Measurements from ENCODE around the gene CAPN11.

The CAPN11 gene

GRCh38 chr6:44154067-44154466 lies 4.6 kb upstream of the CAPN11 start:
- 94 to 95% methylated on average over 12 of the region's 12 CpGs for WGBS, 2 experiments
- no peaks in the 10 kb centered on the region for H3K9me3 ChIP-seq (ENCODE audit: control insufficient read depth, low read length)
- H3K4me1 ChIP-seq (ENCODE audit: control insufficient read depth, insufficient read depth, low read length): no peaks in the 10 kb centered on the region
- H3K36me3 ChIP-seq (ENCODE audit: control insufficient read depth, insufficient read depth, low read length): no peaks in the 10 kb centered on the region
- no peak overlapping the region for H3K4me3 ChIP-seq (ENCODE audit: insufficient read depth, low read depth, low read length)
- no peak overlapping the region for H3K27ac ChIP-seq (ENCODE audit: insufficient read depth, low read depth, low read length, poor library complexity, severe bottlenecking)
- no peaks in the 10 kb centered on the region for H3K27me3 ChIP-seq (ENCODE audit: control insufficient read depth, insufficient read depth, low read length, poor library complexity, severe bottlenecking)

- H3K36me3 ChIP-seq (ENCODE audit: control insufficient read depth, insufficient read depth, low read length): no peaks in the 10 kb centered on the region
- H3K27ac ChIP-seq (ENCODE audit: insufficient read depth, low read depth, low read length, poor library complexity, severe bottlenecking): no peak overlapping the region
- H3K4me3 ChIP-seq (ENCODE audit: insufficient read depth, low read depth, low read length): no peak overlapping the region
- H3K27me3 ChIP-seq (ENCODE audit: control insufficient read depth, insufficient read depth, low read length, poor library complexity, severe bottlenecking): no peaks in the 10 kb centered on the region
- H3K4me1 ChIP-seq (ENCODE audit: control insufficient read depth, insufficient read depth, low read length): no peaks in the 10 kb centered on the region
- WGBS, 2 experiments: 86 to 88% methylated on average over 9 of the region's 9 CpGs
- no peaks in the 10 kb centered on the region for H3K9me3 ChIP-seq (ENCODE audit: control insufficient read depth, low read length)
These were observed 2.0 kb upstream of the CAPN11 start for GRCh38 chr6:44156494-44157151.

- Histone ChIP-seq H3K4me1 (ENCODE audit: control insufficient read depth, insufficient read depth, low read length) (no peaks in the 10 kb centered on the region), H3K4me3 (ENCODE audit: insufficient read depth, low read depth, low read length) (no peak overlapping the region), H3K27ac (ENCODE audit: insufficient read depth, low read depth, low read length, poor library complexity, severe bottlenecking) (no peak overlapping the region), H3K36me3 (ENCODE audit: control insufficient read depth, insufficient read depth, low read length) (no peaks in the 10 kb centered on the region), H3K9me3 (ENCODE audit: control insufficient read depth, low read length) (no peaks in the 10 kb centered on the region), H3K27me3 (ENCODE audit: control insufficient read depth, insufficient read depth, low read length, poor library complexity, severe bottlenecking) (no peaks in the 10 kb centered on the region)
- WGBS, 2 experiments: 87 to 92% methylated on average over 11 of the region's 11 CpGs
These were observed 1.5 kb upstream of the CAPN11 start for GRCh38 chr6:44157152-44157521.

GRCh38 chr6:44161997-44162338 lies 3.3 kb downstream of the CAPN11 start:
- no peaks in the 10 kb centered on the region for H3K27me3 ChIP-seq (ENCODE audit: control insufficient read depth, insufficient read depth, low read length, poor library complexity, severe bottlenecking)
- no peak overlapping the region for H3K27ac ChIP-seq (ENCODE audit: insufficient read depth, low read depth, low read length, poor library complexity, severe bottlenecking)
- H3K9me3 ChIP-seq (ENCODE audit: control insufficient read depth, low read length): no peaks in the 10 kb centered on the region
- no peaks in the 10 kb centered on the region for H3K36me3 ChIP-seq (ENCODE audit: control insufficient read depth, insufficient read depth, low read length)
- no peak overlapping the region for H3K4me3 ChIP-seq (ENCODE audit: insufficient read depth, low read depth, low read length)
- peaks cover 5% of the 10 kb centered on the region for H3K4me1 ChIP-seq (ENCODE audit: control insufficient read depth, insufficient read depth, low read length)
- 81 to 84% methylated on average over 8 of the region's 8 CpGs for WGBS, 2 experiments

- no peaks in the 10 kb centered on the region for H3K27me3 ChIP-seq (ENCODE audit: control insufficient read depth, insufficient read depth, low read length, poor library complexity, severe bottlenecking)
- WGBS, 2 experiments: 74% methylated on average over 8 of the region's 8 CpGs
- peaks cover 5% of the 10 kb centered on the region for H3K4me1 ChIP-seq (ENCODE audit: control insufficient read depth, insufficient read depth, low read length)
- no peaks in the 10 kb centered on the region for H3K9me3 ChIP-seq (ENCODE audit: control insufficient read depth, low read length)
- H3K36me3 ChIP-seq (ENCODE audit: control insufficient read depth, insufficient read depth, low read length): no peaks in the 10 kb centered on the region
- H3K4me3 ChIP-seq (ENCODE audit: insufficient read depth, low read depth, low read length): no peak overlapping the region
- no peak overlapping the region for H3K27ac ChIP-seq (ENCODE audit: insufficient read depth, low read depth, low read length, poor library complexity, severe bottlenecking)
These were observed 4.4 kb downstream of the CAPN11 start for GRCh38 chr6:44162876-44163625.

- H3K27ac ChIP-seq (ENCODE audit: insufficient read depth, low read depth, low read length, poor library complexity, severe bottlenecking): no peak overlapping the region
- H3K4me3 ChIP-seq (ENCODE audit: insufficient read depth, low read depth, low read length): no peak overlapping the region
- H3K4me1 ChIP-seq (ENCODE audit: control insufficient read depth, insufficient read depth, low read length): peaks cover 5% of the 10 kb centered on the region
- WGBS, 2 experiments: 83 to 85% methylated on average over 7 of the region's 7 CpGs
- no peaks in the 10 kb centered on the region for H3K9me3 ChIP-seq (ENCODE audit: control insufficient read depth, low read length)
- no peaks in the 10 kb centered on the region for H3K27me3 ChIP-seq (ENCODE audit: control insufficient read depth, insufficient read depth, low read length, poor library complexity, severe bottlenecking)
- no peaks in the 10 kb centered on the region for H3K36me3 ChIP-seq (ENCODE audit: control insufficient read depth, insufficient read depth, low read length)
These were observed 7.5 kb downstream of the CAPN11 start for GRCh38 chr6:44166116-44166515.

GRCh38 chr6:44166591-44167184 lies 8.1 kb downstream of the CAPN11 start:
- H3K9me3 ChIP-seq (ENCODE audit: control insufficient read depth, low read length): no peaks in the 10 kb centered on the region
- no peaks in the 10 kb centered on the region for H3K36me3 ChIP-seq (ENCODE audit: control insufficient read depth, insufficient read depth, low read length)
- H3K27ac ChIP-seq (ENCODE audit: insufficient read depth, low read depth, low read length, poor library complexity, severe bottlenecking): no peak overlapping the region
- no peaks in the 10 kb centered on the region for H3K27me3 ChIP-seq (ENCODE audit: control insufficient read depth, insufficient read depth, low read length, poor library complexity, severe bottlenecking)
- H3K4me3 ChIP-seq (ENCODE audit: insufficient read depth, low read depth, low read length): no peak overlapping the region
- WGBS, 2 experiments: 38 to 39% methylated on average over 15 to 16 of the region's 16 CpGs
- peaks cover 5% of the 10 kb centered on the region for H3K4me1 ChIP-seq (ENCODE audit: control insufficient read depth, insufficient read depth, low read length)

DNA sequence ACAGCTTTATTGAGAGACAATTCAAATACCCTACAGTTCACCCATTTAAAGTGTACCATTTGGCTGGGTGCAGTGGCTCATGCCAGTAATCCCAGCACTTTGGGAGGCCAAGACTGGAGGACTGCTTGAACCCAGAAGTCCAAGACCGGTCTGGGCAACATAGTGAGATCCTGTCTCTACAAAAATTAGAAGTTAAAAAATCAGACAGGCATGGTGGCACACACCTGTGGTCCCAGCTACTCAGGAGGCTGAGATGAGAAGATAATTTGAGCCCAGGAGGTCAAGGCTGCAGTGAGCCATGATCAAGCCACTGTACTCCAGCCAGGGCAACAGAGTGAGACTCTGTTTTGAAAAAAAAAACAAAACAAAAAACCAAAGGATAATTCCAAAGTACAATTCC lies 8.9 kb downstream of the CAPN11 start:
- WGBS, 2 experiments: 87 to 93% methylated on average over 1 of the region's 1 CpG
- H3K4me3 ChIP-seq (ENCODE audit: insufficient read depth, low read depth, low read length): no peak overlapping the region
- H3K4me1 ChIP-seq (ENCODE audit: control insufficient read depth, insufficient read depth, low read length): peaks cover 5% of the 10 kb centered on the region
- H3K27me3 ChIP-seq (ENCODE audit: control insufficient read depth, insufficient read depth, low read length, poor library complexity, severe bottlenecking): no peaks in the 10 kb centered on the region
- no peaks in the 10 kb centered on the region for H3K9me3 ChIP-seq (ENCODE audit: control insufficient read depth, low read length)
- no peak overlapping the region for H3K27ac ChIP-seq (ENCODE audit: insufficient read depth, low read depth, low read length, poor library complexity, severe bottlenecking)
- H3K36me3 ChIP-seq (ENCODE audit: control insufficient read depth, insufficient read depth, low read length): no peaks in the 10 kb centered on the region

DNA sequence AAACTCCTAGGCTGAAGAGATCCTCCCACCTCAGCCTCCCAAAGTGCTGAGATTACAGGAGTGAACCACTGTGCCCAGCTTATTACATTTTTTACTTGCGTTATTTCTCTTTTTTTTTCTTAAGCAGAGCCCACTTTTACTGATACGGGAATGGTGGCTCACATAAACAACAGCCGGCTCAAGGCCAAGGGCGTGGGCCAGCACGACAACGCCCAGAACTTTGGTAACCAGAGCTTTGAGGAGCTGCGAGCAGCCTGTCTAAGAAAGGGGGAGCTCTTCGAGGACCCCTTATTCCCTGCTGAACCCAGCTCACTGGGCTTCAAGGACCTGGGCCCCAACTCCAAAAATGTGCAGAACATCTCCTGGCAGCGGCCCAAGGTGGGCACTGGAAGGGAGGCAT lies 10.5 kb downstream of the CAPN11 start:
- H3K27me3 ChIP-seq (ENCODE audit: control insufficient read depth, insufficient read depth, low read length, poor library complexity, severe bottlenecking): no peaks in the 10 kb centered on the region
- H3K36me3 ChIP-seq (ENCODE audit: control insufficient read depth, insufficient read depth, low read length): no peaks in the 10 kb centered on the region
- no peaks in the 10 kb centered on the region for H3K4me1 ChIP-seq (ENCODE audit: control insufficient read depth, insufficient read depth, low read length)
- 92 to 94% methylated on average over 9 of the region's 9 CpGs for WGBS, 2 experiments
- H3K27ac ChIP-seq (ENCODE audit: insufficient read depth, low read depth, low read length, poor library complexity, severe bottlenecking): no peak overlapping the region
- H3K9me3 ChIP-seq (ENCODE audit: control insufficient read depth, low read length): no peaks in the 10 kb centered on the region
- no peak overlapping the region for H3K4me3 ChIP-seq (ENCODE audit: insufficient read depth, low read depth, low read length)

DNA sequence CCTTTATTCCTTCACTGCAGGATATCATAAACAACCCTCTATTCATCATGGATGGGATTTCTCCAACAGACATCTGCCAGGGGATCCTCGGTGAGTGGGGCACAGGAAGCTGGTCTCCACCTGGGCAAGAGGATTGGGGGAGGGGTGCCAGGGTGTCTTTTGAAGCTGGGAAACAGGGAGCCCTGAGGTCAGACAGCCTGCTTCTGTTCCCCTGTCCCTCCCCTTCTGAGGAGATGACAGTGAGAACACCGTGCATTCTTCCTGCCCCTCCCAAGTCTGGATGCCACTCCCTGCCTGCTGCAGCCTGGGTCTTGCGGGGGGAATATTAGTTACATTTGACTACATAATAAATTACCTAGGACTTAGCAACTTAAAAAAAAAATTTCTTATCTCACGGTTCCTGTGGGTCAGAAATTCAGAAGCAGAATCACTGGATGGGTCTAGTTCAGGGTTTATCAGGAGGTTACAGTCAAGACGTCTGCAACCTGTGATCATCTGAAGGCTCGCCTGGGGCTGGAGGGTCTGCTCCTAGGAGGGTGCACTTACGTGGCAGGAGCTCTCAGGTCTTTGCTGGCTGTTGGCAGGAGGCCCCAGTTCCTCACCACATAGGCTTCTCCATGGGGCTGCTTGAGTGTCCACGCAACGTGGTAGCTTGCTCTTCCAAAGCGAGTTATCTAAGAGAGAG lies 11.4 kb downstream of the CAPN11 start:
- H3K4me1 ChIP-seq (ENCODE audit: control insufficient read depth, insufficient read depth, low read length): no peaks in the 10 kb centered on the region
- H3K36me3 ChIP-seq (ENCODE audit: control insufficient read depth, insufficient read depth, low read length): no peaks in the 10 kb centered on the region
- H3K27me3 ChIP-seq (ENCODE audit: control insufficient read depth, insufficient read depth, low read length, poor library complexity, severe bottlenecking): no peaks in the 10 kb centered on the region
- H3K9me3 ChIP-seq (ENCODE audit: control insufficient read depth, low read length): no peaks in the 10 kb centered on the region
- 80 to 87% methylated on average over 9 to 10 of the region's 10 CpGs for WGBS, 2 experiments
- no peak overlapping the region for H3K4me3 ChIP-seq (ENCODE audit: insufficient read depth, low read depth, low read length)
- no peak overlapping the region for H3K27ac ChIP-seq (ENCODE audit: insufficient read depth, low read depth, low read length, poor library complexity, severe bottlenecking)

All from ectodermal cell (in vitro differentiated cells).